HUDEP-2 (cell line): Measurements from ENCODE around the gene GALNT5.
"Not testable (repeated sequence)": the region's sequence is repeated elsewhere in the genome, so short reads cannot be mapped to it uniquely, and the experiment has no call there.

Experiments
- DNase-seq, 76 experiments: peaks; one replicate each; lab custom pipeline; 2025; ENCODE audit not compliant: unreplicated experiment in 76 of 76; lab: John Stamatoyannopoulos, UW

Gene GALNT5

DNA sequence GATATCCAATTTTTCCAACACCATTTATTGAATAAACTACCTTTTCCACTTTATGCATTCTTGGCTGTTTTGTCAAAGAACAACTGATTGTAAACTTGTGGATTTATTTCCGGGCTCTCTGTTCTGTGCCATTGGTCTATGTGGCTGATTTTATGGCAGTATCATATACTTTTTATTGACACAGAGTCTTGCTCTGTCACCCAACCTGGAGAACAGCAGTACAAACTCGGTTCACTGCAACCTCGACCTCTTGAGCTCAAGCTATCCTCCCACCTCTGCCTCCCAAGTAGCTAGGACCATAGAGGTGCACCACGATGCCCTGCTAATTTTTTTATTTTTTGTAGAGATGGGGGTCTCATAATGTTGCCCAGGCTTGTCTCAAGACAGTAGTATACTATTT is 6.7 kb upstream of the GALNT5 start:
- no peak for DNase-seq

DNA sequence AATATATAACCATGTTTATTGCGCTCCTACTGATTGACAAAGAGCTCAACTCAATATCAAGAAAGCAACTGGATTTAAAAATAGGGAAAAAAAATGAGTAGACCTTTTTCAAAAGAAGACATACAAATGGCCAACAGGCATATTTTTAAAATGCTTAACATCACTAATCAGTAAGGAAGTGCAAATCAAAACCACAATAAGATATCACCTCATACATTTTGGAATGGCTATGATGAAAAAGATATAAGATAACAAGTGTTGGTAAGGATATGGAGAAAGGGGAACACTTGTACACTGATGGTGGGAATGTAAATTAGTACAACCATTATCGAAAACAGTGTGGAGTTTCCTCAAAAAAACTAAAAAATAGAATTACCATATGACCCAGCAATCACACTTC is 5.6 kb upstream of the GALNT5 start:
- DNase-seq: no peak

DNA sequence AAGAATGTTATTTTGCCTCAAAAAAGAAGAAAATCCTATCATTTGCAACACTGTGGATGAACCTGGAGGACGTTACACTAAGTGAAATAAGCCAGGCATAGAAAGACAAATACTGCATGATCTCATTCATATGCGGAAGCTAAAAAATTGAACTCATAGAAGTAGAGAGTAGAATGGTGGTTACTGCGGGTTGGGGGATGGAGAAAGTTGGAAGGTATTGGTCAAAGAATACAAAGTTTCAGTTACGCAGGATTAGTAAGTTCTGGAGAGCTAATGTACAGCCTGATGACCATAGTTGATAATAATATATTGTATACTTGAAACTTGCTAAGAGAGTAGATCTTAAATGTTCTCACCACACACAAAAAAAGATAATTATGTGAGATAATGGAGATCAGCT is 5.0 kb upstream of the GALNT5 start:
- DNase-seq: no peak

DNA sequence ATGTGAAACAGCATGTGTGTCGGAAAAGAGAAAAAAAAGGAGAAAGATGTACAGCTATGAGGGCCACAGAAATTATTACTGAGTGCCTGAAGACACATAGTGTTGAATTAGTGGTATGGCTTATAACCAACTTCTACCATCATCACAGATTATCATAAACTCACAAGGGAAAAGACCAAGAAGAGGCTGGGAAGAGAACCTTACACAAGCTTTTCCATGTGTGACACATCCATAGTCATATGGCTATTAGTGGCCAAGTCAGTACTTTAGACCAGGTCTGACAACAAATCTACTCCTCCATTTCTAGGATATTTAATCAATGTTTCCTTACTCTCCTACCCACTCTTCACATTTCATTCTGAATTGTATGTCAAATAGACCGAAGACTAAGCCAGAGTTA is 3.5 kb upstream of the GALNT5 start:
- DNase-seq: no peak

DNA sequence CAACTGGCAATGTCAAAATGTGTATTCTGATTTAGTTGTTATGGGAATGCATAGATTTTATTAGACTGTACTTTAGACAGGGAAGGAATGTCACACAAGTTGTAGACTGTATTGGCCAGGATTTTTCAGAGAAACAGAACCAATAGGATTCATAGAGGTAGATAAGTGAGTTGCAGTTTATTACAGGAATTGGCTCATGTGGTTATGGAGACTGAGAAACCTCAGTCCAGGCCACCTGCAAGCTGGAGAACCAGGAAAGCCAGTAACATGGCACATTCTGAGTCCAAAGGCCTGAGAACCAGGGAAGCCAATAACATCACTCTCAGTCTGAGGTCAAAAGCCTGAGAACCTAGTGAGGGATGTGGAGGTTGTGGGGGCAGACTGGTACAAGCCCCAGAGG is 1.8 kb upstream of the GALNT5 start:
- DNase-seq: no peak

DNA sequence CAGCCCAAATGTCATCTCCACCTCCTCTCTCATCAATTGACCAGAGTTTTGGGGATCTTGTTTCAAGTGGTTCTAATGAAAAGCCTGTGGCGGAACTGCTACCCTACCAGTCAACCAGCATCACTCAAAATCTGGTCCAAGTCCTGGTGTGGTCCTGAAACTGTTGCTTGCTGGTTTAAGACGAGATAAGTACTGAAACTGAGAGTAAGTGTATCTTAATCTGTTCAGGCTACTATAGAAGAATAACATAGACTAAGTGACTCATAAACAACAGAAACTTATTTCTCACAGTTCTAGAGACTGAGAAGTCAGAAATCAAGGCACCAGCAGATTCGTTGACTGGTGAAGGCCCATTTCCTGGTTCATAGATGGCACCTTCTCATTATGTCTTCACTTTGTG is 879 bp upstream of the GALNT5 start:
- DNase-seq: peak in 3 of 76 experiments; percentile 1 to 15 (median 11)

DNA sequence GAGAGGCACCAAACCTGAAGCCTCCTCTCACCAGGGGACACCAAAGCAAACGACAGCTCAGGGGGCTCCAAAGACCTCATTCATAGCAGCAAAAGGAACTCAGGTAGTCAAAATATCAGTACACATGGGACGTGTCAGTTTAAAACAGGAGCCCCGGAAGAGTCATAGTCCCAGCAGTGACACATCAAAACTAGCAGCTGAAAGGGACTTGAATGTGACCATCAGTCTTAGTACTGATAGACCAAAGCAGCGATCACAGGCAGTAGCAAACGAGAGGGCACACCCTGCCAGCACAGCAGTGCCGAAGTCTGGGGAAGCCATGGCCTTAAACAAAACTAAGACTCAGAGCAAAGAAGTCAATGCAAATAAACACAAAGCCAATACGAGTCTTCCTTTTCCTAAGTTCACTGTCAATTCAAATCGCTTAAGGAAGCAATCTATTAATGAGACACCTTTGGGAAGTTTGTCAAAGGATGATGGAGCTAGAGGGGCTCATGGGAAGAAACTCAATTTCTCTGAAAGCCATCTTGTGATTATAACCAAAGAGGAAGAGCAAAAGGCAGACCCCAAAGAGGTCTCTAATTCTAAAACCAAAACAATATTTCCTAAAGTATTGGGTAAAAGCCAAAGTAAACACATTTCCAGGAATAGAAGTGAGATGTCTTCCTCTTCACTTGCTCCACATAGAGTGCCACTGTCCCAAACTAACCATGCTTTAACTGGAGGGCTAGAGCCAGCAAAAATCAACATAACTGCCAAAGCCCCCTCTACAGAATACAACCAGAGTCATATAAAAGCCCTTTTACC is 1.2 kb downstream of the GALNT5 start:
- DNase-seq: peak in 74 of 76 experiments; percentile 27 to 85 (median 62)

DNA sequence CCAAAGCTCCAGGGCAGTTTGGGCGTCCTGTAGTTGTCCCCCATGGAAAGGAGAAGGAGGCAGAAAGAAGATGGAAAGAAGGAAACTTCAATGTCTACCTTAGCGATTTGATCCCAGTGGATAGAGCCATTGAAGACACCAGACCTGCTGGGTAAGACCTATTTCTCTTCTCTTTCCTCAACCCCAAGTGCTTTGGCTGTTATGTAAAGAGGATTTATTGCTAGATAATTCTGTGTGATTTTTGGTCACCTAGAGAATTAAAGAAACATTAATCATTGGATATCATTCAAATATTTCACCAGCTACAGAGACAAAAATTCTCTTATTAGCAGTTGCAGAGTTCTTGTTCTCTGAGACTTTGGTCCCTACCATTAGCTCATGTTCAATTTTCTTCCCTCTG is 1.9 kb downstream of the GALNT5 start:
- DNase-seq: peak in 4 of 76 experiments; percentile 17 to 35 (median 32)

DNA sequence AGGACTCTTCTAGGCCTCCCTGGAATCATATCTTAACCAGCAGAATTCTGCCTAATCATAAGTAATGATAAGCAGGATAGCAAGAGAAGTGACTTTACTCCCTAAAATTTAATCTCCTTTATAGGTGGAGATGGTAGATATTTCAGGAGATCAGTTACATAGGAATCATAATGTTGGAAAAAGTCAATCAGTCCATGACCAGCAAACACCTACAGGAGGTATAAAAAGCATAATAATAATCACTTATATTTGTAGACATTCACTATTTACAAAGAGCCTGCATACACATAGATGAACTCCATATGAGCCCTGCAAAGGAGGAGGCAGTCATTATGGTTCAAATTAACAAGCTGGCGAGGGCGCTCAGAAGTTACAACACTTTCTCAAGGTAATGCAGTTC is 2.5 kb downstream of the GALNT5 start:
- DNase-seq: peak in 3 of 76 experiments; percentile 9 to 24 (median 12)

DNA sequence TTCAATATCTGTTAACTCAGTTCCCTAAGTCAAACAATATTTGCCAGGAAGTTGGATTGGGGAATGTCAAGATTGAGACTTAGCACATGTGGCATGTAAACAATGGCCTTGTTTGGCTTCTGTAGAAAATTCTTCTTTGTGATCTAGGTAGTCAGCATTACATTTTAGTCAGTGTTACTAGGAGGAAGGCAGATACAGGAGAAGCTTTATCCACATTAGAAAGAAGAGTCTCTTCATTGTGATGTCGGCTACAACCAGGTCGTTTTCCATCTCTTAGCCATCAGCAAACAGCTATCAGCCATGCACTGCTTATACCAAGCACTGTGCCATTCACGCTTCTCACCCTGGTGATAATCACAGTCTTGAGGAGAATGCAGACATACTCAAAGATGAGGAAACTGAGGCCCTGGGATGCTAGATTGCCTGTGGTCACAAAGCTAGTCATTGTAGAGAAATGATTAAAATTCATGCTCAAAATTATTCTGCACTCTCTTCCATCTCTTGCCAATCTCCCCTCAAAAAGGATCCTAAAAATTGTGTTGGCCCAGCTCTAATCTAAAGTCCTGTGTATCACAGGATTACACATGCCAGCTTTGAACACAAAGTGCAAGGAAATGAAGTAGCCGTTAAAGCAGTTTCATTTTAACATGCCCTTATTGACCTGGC is 3.2 kb downstream of the GALNT5 start:
- DNase-seq: peak in 12 of 76 experiments; percentile 13 to 48 (median 36)

DNA sequence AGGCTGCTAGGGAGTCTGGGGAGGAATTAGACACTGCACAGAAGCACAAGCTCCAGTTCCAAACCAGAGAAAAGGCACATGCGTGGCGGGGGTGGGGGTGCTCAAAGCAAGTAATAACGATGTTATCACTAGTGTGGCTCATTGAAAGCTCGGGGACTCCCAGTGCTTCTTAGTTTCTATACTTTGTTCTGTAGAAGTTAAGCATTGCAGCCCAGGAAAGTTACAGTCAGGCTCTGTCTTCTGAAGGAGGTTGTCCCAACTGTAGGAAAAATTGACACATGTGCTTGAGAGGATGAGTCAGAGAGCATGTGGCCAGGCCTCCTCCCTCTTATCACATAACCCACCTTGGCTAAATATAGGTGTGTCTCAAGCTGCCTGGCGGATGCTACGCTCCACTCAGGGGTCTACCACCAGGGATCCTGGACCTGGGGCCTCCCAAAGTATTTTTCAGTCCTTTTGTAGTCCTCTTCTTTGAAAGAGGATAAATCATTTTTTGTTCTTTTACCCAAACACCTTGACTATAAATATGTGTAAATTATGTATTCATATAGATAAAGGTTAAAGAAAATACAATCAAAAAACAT is 3.8 kb downstream of the GALNT5 start:
- peak in 74 of 76 experiments; percentile 44 to 99 (median 91) for DNase-seq

DNA sequence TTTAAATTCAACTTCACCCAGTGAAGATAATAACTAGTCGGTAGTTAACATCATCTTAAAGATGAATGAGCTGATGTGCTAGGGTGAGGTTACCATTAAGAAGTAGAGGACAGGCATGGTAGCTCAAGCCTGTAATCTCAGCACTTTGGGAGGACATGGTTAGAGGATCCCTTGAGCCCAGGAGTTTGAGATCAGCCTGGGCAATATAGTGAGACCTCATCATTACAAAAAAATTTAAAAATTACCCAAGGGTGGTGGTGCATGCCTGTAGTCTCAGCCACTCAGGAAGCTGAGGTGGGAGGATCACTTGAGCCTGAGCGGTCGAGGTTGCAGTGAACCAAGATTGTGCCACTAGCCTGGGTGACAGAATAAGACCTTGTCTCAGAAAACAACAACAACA is 4.7 kb downstream of the GALNT5 start:
- peak in 10 of 76 experiments; percentile 5 to 41 (median 20) for DNase-seq

DNA sequence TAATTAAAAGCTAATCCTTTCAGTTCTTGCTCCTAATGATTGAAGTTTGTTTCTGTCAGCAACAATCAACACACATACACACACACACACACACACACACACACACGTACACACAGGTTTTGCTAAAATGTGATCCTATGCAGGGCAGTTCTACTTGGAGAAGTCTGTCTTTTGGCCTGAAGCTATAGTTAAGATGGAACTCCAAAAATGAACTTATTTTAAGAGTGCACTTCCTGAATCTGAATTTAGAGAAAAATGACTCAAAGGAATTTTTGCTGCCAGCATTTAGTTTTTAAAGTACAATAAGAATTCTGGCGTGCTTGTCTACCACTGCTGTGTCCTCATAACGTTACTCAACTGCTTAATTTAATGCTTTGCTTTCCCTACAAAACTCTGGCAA is 6.6 kb downstream of the GALNT5 start:
- DNase-seq: peak in 18 of 76 experiments; percentile 5 to 51 (median 19)

DNA sequence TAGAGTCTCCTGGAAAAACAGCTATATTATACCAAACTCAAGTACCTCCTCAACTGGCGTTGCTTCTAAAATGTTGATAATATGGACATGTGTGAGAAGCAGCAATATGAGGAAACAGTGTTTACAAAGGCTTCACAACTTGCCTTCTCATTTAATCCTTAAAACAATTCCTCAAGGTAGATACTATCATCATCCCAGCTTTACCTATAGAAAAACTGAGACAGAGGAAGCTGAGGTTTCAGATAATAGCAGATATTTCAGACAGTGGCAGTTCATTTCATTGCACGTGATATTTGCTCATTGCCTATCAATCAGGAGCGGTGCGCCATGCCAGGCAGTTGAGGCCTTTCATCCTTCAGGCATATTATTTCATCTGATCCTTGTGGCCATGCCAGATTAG is 8.3 kb downstream of the GALNT5 start:
- DNase-seq: no peak

DNA sequence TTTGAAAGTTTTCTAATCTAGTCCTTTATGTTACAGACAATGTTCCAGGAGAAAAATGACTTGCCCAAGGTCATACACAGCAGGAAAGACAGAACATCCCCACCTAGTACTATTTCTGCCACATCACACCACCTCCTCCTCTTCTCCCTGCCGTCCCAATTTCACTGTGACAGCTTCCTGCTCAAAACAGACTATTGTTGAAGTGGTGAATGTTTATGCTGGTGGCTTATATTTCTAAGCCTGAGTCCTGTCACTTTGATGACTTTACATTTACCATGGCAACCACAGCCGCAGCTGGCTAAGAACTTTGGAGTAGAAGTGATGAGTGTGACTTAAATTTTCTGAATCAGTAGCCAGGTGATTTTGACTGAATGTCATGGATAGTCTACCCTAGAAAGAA is 10.0 kb downstream of the GALNT5 start:
- DNase-seq: no peak

DNA sequence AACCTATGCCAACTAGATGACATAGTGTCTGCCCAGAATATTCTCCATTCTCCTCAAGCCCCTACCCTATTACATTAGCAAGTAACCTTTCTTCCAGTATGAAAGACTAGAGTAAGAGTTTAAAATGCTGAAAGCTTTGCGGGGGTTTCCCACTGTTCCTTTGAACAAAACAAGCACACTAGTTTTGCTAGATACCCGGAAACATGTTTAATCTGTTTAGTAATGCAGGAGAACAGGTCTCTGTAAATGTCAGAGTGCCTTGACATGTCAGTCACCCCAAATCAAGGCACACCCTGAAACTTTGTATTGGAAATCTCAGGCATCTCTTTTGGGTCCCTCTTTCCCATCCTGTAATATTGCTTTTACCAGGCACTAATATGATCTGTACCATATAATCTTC is 11.6 kb downstream of the GALNT5 start:
- DNase-seq: no peak

DNA sequence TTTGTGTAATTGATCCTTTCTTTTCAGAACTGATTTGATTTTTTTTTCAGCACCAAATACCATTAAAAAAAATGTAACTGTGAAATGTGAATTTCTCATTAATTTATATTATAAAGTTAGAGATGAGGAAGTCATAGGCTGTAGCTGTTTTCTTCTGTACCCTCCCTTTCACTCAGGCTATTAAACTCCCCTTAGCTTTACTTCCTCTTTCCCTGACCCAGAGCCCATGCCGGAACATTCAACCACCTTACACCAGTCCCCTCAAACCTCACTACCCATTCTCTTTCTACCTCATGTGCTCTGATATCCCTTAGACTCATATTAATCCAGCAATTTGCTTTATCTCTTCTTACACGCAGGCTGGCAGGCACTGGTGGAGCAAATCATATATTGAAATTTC is 12.4 kb downstream of the GALNT5 start:
- DNase-seq: peak in 6 of 76 experiments; percentile 8 to 26 (median 13)

DNA sequence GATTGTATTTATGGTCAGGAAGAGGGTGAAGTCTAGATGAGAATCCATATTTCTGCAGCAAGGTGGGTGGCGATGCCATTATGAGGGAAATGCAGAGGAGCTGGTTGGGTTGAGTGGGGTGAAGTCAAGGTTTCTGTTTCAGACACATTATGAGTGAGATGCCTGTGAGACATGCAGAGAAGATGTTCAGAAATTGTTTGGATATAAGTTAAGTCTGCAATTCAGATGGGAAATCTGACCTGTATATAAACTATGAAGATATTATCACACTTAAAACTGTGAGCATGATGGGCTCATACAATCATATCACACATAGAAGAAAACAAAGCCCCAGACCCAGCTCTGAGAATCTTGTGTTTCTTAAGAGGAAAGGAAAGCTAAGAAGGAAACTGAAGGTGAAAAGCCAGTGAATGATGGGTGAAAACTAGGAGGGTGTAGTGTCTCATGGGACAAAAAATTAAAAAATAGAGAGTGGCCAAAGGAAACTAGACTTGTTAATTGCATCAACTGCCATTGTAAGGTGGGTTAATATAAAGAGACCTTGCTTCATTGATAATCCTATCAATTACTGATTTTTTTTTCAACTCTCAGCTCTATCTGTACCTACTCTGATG is 14.2 kb downstream of the GALNT5 start:
- DNase-seq: no peak

DNA sequence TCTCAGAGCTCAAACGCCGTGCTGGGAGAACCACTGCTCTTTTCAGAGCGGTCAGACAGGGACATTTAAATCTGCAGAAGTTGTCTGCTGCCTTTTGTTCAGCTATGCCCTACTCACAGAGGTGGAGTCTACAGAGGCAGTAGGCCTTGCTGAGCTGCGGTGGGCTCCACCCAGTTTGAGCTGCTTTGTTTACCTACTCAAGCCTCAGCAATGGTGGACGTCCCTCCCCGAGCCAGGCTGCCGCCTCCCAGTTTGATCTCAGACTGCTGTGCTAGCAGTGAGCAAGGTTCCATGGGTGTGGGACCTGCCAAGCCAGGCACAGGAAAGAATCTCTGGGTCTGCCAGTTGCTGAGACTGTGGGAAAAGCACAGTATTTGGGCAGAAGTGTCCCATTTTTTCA is 21.8 kb downstream of the GALNT5 start:
- not testable (repeated sequence) for DNase-seq

DNA sequence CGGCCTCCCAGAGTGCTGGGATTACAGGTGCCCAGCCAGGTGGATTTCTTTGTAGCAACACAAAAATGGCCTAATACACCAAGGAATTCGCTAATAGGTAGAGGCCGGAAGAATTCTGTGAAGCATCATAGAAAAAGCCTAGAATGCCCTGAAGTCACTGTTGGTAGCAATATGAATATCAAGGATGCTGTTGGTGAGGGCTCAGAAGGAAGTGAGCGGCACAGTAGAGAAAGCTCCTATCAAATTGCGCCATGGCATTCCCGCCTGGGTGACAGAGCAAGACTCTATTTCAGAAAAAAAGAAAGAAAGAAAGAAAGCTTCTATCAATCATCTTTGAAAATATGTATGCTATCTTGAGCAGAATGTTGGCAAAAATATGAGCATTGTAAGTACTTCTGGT is 23.8 kb downstream of the GALNT5 start:
- DNase-seq: no peak

DNA sequence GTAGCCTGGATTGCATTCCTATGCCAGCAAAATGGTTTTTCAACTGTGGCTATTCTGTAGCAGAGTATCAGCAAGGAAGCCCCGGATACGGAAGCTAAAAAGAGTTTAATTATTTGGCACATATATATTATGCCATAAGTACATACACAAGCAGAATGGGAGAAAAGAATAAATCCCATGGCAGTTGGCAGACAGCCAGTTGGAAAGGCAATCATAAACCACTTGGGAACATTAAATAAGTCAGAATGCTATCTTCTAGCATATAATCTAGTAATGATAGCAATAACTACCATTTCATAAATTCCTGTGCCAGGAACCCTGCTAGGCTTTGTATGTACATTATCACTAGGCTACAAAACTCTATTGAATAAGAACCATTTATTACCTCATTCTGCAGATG is 26.0 kb downstream of the GALNT5 start:
- DNase-seq: no peak
